ENCODE measurements around the gene TNFRSF12A.

Gene TNFRSF12A

GRCh38 chr16:3026609-3027488 is 6.7 kb downstream of the TNFRSF12A start:
- no peak for DNase-seq (ENCODE audit: low spot score)

DNA sequence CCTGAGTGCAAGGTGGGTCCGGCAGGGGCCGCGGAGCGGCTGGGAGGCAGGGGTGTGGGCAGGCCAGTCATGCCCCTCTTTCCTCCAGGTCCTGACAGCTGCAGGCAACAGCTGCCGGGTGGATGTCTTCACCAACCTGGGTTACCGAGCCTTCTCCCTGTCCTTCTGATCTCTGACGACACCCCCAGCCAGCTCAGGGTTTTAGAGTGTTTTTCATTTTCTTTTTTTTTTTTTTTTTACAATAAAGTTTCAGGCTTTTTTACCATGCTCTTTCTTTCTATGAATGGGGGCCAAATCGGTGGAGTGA is 7.3 kb downstream of the TNFRSF12A start:
- DNase-seq (ENCODE audit: low spot score), result no peak

- peak; percentile 84 for DNase-seq (ENCODE audit: low spot score)
Measured at GRCh38 chr16:3027983-3028715, 8.0 kb downstream of the TNFRSF12A start.

- DNase-seq (ENCODE audit: low spot score), result no peak
Measured at GRCh38 chr16:3028716-3029319, 8.7 kb downstream of the TNFRSF12A start.

DNA sequence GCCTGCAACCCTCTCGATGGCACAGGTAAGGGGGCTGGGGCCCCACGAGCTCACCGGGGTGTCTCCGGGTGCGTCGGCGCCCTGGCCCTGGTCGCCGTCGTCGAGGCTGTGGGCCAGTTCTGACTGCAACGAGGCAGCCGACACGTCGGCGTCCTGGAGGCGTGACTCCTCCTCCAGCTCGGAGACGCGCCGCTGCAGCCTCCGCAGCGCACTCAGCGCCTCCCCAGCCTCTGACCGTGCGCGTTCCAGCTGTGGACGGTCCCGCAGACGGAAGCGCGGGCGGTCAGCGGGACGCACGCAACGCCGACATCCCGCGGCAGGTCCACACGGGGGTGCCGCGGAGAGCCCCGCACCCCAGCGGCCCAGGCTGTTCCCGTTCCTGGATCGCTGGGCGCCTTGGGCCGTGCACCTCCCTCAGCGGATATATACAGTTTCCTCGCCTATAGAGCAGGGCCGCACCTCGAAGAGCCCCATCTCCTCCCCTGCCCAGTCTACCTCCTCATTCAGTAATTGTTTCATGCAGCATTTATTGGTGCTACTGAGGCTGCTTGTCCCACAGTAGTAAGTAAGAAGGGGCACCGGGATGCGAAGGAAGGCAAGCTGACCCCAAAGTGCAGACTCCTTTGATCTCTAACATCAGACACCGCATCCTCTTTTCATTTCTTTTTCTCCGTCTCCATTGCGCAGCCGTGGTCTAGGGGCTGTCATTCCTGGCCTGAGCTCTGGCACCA is 9.5 kb downstream of the TNFRSF12A start:
- no peak for DNase-seq (ENCODE audit: low spot score)

DNA sequence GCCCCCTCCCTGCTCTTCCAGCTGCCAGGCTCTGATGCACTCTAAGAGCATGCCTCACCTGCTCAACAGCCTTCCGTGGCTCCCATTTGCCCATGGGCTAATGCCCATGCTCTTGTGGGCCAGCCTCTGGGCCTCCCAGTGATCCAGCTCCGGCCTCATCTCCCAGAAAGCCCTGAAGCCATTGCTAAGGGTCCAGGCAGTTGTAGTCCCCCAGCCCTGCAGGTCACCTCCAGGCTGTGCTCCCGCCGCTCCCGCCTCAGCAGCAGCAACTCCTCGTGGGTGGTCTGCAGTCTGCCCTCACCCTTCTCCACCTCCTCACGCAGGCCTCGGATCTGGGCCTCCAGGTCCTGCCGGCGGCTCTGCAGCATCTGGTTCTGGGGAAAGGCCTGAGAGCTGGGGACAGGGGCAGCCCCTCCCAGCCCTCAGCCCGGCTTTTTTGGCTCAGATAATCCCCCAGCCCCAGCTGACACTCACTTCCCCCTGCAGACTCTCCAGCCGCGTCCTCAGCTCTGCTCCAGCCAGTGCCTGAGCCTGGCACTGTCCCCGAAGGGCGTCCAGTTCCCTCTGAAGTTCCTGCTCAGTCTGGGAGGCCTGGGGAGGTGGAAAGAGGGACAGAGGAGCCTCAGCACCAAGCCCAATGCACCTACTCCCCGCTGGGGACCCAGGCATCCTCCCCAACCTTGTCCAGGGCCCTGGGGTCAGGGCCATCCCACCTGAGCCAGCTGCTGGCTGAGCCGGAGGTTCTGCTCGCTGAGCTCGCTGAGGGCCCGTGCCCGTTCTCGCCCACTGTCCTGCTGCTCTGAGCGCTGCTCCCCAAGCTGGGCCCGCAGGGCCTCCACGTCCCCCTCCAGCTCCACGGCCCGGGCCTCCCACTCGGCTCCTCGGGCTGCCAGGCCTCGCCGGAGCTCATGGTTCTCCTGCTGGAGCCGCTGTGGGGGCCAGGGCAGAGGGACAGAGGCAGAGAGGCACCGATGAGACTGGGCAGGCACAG is 10.3 kb downstream of the TNFRSF12A start:
- no peak for DNase-seq (ENCODE audit: low spot score)

GRCh38 chr16:3032624-3033023 is 12.5 kb downstream of the TNFRSF12A start:
- no peak for DNase-seq (ENCODE audit: low spot score)

DNA sequence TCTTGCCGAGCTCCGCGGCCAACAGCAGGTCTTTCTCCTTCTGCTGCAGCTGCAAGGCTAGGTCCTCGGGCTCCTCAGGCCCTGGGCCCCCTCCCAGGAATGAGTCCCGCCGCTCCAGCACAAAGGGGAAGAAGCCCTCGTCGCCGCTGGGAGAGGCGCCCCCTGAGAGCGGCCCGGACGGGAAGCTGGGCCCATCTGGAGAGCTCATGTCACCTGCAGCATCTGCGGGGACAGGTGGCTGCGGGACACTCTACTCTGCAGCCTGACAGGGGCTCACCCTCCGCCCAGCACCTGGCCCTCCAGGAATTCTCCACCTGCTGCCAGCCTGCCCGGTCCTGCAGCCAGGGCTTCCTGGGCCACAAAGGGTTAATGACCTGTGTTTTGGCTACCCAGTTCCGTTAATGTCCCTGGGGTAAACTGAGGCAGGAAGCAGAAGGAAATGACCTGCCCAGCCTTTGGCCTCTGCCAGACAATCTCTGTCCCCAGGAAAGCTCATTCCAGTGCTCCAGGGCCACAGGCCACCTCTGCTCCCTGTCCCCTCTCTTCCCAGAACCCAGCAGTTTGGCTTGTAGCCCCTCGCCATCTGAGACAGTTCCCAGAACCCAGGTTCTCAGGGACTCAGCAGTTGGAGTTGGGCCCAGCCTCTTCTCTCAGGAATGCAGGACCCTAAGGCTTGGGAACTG is 15.3 kb downstream of the TNFRSF12A start:
- DNase-seq (ENCODE audit: low spot score), result no peak

DNA sequence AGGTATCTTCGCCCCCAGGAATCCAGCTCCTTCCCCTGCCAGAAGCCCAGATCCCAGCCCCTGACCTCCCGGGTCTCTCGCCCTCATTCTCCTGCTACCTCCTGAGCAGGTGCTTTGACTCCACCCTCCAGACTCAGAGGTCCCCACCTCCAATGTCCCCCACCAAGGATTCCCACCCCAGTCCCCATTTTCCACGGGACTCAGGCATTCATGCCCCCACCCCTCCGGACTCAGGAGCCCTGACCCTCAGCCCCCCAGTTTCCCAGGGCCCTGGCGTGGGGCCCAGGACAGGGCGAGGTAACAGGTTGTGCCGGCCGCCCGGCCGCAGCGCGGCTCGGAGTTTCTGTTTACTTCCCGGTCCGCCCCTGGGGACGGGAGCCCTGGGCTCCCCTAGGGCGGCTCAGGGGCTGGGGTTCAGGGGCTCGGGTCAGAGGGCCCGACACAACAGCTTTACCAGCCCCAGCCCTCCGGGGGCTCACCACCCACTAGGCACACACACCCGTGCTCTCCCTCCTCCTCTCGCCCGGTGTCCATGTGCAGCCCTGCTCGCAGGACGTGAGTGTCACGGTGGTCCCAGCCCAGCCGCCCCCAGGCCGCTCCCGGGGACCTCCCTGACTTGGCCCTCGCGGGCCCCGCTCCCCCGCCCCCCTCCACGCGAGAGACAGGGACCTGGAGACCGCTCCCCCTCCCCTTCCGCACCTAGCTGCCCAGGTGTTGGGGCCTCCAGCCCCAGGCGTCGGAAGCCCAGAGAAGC is 16.0 kb downstream of the TNFRSF12A start:
- DNase-seq (ENCODE audit: low spot score), result no peak

DNA sequence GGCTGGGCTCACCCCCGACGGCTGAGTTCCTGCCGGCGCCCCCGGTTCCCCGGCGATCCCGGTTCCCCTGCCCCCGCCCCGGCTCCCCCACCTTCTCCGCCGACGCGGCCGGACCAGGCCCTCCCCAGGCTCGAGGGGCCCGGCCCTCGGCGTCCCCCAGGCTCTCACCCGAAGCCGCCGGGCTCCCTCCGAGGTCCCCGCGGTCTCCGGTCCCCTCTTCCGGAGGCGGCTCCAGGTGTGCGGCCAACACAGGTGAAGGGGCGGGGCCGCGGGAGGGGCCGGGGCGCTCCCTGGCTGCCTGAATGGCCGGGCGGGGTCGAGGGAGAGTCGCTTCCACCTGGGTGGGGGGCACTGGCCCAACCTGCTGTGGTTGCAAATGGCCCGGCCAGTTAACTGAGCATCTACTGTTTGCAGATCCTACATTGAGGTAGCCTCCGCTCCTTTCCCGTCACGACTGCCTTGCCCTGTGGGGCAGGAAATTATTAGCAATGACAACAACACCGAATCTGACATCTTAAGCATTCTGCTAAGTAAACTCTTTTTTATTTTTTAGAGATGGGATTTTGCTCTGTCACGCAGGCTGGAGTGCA is 16.7 kb downstream of the TNFRSF12A start, which contains the start of gene BICDL2:
Gene BICDL2, minus strand, starts transcription at position 219 of the 590 bp plus-strand sequence. CDS start 1,448 bp downstream, outside the sequence.
- DNase-seq (ENCODE audit: low spot score), result no peak

DNA sequence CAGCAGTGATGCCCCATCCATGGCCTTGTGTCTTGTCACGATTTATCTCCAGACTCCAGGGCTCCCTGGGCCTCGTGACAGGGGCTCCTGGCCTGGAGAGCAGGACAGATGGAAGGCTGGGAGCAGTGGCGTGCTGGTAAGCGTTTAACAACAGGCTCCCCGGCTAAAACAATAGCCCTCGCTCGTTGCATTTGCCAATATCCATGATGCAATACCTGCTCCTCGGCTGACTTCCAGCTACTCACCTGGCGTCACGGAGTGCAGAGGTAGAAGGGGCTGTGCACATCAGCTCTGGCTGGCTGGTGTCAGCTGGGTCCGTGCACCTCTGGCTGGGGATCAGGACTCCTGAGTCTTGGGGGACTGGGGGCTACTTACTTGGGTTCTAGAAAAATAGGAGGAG is 18.1 kb downstream of the TNFRSF12A start:
- no peak for DNase-seq (ENCODE audit: low spot score)

GRCh38 chr16:3038896-3039295 is 18.7 kb downstream of the TNFRSF12A start:
- DNase-seq (ENCODE audit: low spot score), result no peak

- DNase-seq (ENCODE audit: low spot score), result no peak
Measured at GRCh38 chr16:3042376-3042775, 22.2 kb downstream of the TNFRSF12A start.

GRCh38 chr16:3044708-3045107 is 24.5 kb downstream of the TNFRSF12A start:
- DNase-seq (ENCODE audit: low spot score), result no peak

DNA sequence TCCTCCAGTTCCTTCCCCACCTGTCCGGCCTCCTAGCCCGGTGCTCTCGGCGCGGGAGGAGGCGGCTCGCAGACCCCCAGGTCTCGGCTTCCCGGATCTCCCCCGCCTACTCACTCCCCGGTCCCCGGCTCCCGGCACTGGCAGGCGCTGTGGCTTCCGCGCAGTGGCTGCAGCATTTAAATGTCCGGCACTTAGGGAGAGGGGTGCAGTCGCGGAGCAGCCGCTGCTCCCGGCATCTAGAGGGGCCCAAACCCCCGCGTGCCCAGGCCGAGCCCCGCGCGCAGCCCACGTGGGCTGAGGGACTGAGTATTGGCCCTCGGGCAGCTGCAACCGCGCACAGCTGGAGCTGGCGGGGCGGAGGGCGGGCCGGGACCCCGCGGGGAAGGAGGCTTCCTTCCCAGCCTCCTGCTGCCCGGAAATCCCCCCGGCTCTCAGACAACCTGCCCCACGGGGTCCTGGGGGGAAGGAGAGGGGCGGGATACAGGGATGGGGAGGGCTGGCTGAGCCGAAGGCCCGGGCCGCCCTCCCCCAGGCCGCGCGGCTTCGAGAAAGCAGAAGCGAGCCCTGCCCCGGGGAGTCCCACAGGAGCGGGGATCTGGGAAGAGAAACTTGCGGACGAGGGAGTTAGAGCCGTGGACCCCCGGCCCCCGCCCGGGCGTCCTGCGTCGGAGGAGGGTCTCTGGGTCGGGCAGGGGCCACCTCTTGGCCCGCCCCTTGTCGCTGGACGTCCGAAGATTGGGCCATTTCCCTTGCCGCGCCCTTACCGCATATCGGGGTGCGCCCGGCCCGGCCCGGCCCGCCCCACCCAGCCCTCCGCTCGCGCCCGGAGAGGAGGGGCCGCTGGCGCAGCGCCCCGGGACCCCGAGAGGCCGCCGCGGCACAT is 25.8 kb downstream of the TNFRSF12A start, which contains the start of gene MMP25:
Gene MMP25, plus strand, starts transcription at position 804 of the 883 bp plus-strand sequence. CDS start 357 bp downstream, outside the sequence.
- no peak for DNase-seq (ENCODE audit: low spot score)

DNA sequence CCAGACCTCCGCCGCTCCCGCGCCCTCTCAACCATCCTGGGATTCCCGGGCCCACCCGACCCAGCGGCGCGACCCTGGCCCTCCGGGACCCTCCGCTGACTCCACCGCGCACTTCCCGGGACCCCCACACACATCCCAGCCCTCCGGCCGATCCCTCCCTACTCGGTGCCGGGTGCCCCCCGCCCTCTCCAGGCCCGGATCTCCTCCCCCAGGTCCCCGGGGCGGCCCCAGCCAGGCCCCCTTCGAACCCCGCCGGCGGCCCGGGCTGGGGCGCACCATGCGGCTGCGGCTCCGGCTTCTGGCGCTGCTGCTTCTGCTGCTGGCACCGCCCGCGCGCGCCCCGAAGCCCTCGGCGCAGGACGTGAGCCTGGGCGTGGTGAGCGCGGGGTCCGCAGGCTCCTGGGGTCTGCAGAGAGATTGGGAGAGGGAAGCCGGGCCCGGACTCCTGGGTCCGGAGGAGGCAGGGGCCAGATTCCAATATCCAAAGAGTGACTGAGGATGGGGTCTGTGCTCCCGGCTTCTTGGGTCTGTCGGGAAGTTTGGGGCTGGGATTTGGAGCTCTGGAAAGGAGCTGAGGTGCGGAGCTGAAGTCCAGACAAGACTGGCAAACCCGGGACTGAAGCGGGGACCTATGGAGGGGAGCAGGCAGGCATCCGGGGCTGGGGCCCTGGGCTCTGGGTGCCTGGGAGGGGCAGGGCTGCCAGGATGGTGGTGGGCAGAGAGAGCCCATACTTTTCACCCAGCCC is 26.6 kb downstream of the TNFRSF12A start:
- no peak for DNase-seq (ENCODE audit: low spot score)

GRCh38 chr16:3047387-3047720 is 27.2 kb downstream of the TNFRSF12A start:
- DNase-seq (ENCODE audit: low spot score), result no peak

Measured in COLO829 (cell line).